ENCODE measurements around the gene SBNO2. TPM values are rescaled to one million over a fixed set of nuclear protein-coding genes. Genes with fewer than 3 reads are reported as not detected.
A peak's percentile ranks its signal among the peaks of the same experiment; 100 is the strongest.

The SBNO2 gene
- total and polyA plus RNA-seq, 9 of the 15 experiments (the other 6 are each of a cell fraction or from before 2014, with no cell fraction given): 0.01 to 46.2 (median 6.7) TPM

DNA sequence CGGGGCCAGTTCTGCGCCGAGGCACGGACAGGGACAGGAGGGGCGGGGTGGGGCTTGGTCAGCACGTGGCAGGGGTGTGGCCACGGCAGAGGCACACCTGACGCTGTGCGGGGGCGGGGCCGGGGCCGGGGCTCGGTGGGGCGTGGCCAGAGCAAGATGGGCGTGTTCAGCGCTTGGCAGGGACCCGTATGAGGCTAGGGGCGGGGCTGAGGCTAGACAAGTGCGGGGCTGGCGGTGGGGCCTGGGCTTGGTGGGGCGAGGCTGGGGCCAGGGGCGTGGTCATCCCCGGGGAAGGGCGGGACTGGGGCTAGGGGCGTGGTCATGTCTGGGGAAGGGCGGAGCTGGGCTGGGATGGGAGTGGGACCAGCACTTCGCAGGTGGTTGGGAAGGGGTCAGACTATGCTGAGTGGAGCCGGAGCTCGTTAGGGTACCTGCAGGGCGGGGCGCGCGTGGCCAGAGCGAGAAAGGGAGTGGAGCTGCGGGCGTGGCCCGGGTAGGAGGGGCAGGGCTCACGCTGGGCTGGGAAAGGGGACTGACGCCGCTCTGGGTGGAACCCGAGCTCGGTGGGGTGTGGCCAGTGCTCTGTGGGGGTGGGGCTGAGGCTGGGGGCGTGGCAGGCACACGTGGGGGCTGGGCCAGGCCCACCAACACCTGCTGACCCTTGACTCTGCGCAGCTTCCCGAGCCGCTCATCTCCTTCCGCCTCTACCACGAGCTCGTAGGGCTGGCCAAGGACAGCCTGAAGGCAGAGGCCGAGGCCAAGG lies 91.7 kb downstream of the SBNO2 start (continued):
- TF ChIP-seq ESRRB (CRISPR knock-in tag; IDR thresholded peaks at IDR 0.05; ENCODE audit: borderline replicate concordance) (no peak), FOXM1 (IDR thresholded peaks at IDR 0.05; ENCODE audit: low read depth) (no peak), FOXM1 (CRISPR knock-in tag; IDR thresholded peaks at IDR 0.05; ENCODE audit: low read depth) (peak; percentile 84; the same call in 1 of the 2 replicates), NR2F6 (CRISPR knock-in tag; IDR thresholded peaks at IDR 0.05) (no peak), ARNT (IDR thresholded peaks at IDR 0.05) (no peak), RBM17 (IDR thresholded peaks at IDR 0.05; ENCODE audit: borderline replicate concordance, low read depth, low read length) (no peak), POLR2AphosphoS2 (IDR thresholded peaks at IDR 0.05; ENCODE audit: low read length) (no peak), IFI16 (CRISPR knock-in tag; IDR thresholded peaks at IDR 0.05) (no peak), NFRKB (IDR thresholded peaks at IDR 0.05; ENCODE audit: low read depth) (no peak), ZNF274 (IDR thresholded peaks at IDR 0.05; ENCODE audit: borderline replicate concordance, low read depth, low read length) (no peak), PYGO2 (tag; IDR thresholded peaks at IDR 0.05) (no peak), SRSF9 (IDR thresholded peaks at IDR 0.05; ENCODE audit: borderline replicate concordance, low read depth, low read length) (no peak), ZNF143 (CRISPR knock-in tag; IDR thresholded peaks at IDR 0.05) (no peak; the same call in 1 of the 2 replicates), HNRNPH1 (optimal IDR thresholded peaks at IDR 0.05; ENCODE audit: low read depth, low read length) (no peak), MBD2 (IDR thresholded peaks at IDR 0.05; ENCODE audit: borderline replicate concordance, low read depth) (no peak), MIER1 (IDR thresholded peaks at IDR 0.05; ENCODE audit: low read depth) (no peak), CEBPB (tag; IDR thresholded peaks at IDR 0.05) (no peak), KDM1A (IDR thresholded peaks at IDR 0.05) (no peak), PHTF2 (CRISPR knock-in tag; IDR thresholded peaks at IDR 0.05) (no peak), ZNF695 (CRISPR knock-in tag; IDR thresholded peaks at IDR 0.05) (no peak)
- TF ChIP-seq, protein P1, sequence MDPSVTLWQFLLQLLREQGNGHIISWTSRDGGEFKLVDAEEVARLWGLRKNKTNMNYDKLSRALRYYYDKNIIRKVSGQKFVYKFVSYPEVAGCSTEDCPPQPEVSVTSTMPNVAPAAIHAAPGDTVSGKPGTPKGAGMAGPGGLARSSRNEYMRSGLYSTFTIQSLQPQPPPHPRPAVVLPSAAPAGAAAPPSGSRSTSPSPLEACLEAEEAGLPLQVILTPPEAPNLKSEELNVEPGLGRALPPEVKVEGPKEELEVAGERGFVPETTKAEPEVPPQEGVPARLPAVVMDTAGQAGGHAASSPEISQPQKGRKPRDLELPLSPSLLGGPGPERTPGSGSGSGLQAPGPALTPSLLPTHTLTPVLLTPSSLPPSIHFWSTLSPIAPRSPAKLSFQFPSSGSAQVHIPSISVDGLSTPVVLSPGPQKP (CRISPR knock-in tag; IDR thresholded peaks at IDR 0.05): no peak
- TF ChIP-seq, protein P2, sequence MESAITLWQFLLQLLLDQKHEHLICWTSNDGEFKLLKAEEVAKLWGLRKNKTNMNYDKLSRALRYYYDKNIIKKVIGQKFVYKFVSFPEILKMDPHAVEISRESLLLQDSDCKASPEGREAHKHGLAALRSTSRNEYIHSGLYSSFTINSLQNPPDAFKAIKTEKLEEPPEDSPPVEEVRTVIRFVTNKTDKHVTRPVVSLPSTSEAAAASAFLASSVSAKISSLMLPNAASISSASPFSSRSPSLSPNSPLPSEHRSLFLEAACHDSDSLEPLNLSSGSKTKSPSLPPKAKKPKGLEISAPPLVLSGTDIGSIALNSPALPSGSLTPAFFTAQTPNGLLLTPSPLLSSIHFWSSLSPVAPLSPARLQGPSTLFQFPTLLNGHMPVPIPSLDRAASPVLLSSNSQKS (CRISPR knock-in tag; IDR thresholded peaks at IDR 0.05): no peak
- TF ChIP-seq, protein P3, sequence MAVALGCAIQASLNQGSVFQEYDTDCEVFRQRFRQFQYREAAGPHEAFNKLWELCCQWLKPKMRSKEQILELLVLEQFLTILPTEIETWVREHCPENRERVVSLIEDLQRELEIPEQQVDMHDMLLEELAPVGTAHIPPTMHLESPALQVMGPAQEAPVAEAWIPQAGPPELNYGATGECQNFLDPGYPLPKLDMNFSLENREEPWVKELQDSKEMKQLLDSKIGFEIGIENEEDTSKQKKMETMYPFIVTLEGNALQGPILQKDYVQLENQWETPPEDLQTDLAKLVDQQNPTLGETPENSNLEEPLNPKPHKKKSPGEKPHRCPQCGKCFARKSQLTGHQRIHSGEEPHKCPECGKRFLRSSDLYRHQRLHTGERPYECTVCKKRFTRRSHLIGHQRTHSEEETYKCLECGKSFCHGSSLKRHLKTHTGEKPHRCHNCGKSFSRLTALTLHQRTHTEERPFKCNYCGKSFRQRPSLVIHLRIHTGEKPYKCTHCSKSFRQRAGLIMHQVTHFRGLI (CRISPR knock-in tag; IDR thresholded peaks at IDR 0.05): no peak
- TF ChIP-seq, protein P4, sequence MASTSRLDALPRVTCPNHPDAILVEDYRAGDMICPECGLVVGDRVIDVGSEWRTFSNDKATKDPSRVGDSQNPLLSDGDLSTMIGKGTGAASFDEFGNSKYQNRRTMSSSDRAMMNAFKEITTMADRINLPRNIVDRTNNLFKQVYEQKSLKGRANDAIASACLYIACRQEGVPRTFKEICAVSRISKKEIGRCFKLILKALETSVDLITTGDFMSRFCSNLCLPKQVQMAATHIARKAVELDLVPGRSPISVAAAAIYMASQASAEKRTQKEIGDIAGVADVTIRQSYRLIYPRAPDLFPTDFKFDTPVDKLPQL (IDR thresholded peaks at IDR 0.05; ENCODE audit: extremely low read depth, insufficient read length): no peak
- TF ChIP-seq, protein P5, sequence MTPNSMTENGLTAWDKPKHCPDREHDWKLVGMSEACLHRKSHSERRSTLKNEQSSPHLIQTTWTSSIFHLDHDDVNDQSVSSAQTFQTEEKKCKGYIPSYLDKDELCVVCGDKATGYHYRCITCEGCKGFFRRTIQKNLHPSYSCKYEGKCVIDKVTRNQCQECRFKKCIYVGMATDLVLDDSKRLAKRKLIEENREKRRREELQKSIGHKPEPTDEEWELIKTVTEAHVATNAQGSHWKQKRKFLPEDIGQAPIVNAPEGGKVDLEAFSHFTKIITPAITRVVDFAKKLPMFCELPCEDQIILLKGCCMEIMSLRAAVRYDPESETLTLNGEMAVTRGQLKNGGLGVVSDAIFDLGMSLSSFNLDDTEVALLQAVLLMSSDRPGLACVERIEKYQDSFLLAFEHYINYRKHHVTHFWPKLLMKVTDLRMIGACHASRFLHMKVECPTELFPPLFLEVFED (CRISPR knock-in tag; conservative IDR thresholded peaks at IDR 0.05): 0 out of 2 replicates have a peak, but pooled peaks have one; percentile 41
